GM12878 (cell line): ENCODE data around the gene POLR3E. TPM values are rescaled to one million over a fixed set of nuclear protein-coding genes. Genes with fewer than 3 reads are reported as not detected.

Source experiments
- ATAC-seq: fragments of 200-7000 bp; cut with Tn5 transposase; 3 replicates; pipeline ENCODE4 v1.9.1; 2020; ENCODE audit warnings: mild to moderate bottlenecking, moderate library complexity
- BruUV-seq: library from RNA; stranded (reverse); fragments of 400-500 nt; replicated peaks from 2 replicates; lab custom pipeline; 2021; lab: Mats Ljungman, UMichigan
- CTCF ChIA-PET: fragments of 300-600 bp; sonication (Branson Sonifier 250); formaldehyde crosslinking; extraction: SDS; loops from one replicate; lab custom pipeline; 2021; ENCODE audit warnings: inconsistent platforms; lab: Yijun Ruan, JAX
- POLR2A ChIA-PET: fragments of 350-600 bp; formaldehyde crosslinking; extraction: SDS; loops from one replicate; lab custom pipeline; 2021; ENCODE audit warnings: inconsistent platforms; lab: Charles Lee
- RAD21 ChIA-PET: fragments of 300-600 bp; sonication (Branson Sonifier 250); formaldehyde crosslinking; loops from one replicate; lab custom pipeline; 2023; ENCODE audit warnings: antibody characterized with exemption; ENCODE audit not compliant: unreplicated experiment; lab: Charles Lee
- SMC1A ChIA-PET: fragments of 300-600 bp; sonication (Branson Sonifier 250); formaldehyde crosslinking; loops from one replicate; lab custom pipeline; 2023; ENCODE audit not compliant: unreplicated experiment, uncharacterized antibody; lab: Charles Lee
- DNase-seq: peaks from one replicate; pipeline ENCODE4 v3.0.0-alpha.2; 2011; ENCODE audit warnings: low read depth, low spot score
- FAIRE-seq: peaks from 3 replicates; lab custom pipeline; 2011; peaks lifted over from hg19 to GRCh38; lab: Jason Lieb, UNC
- H2AFZ ChIP-seq: 2 replicates; pipeline ENCODE4 v1.6.0; 2011; ENCODE audit warnings: low read depth, low read length, control low read depth; ENCODE audit not compliant: control insufficient read depth
- H3K27ac ChIP-seq: 2 replicates; pipeline ENCODE4 v1.5.1; 2011; ENCODE audit warnings: control low read depth; ENCODE audit not compliant: control insufficient read depth, insufficient read depth
- H3K27me3 ChIP-seq, 2 experiments: replicated peaks in 1 of 2; 2 replicates each; pipeline versions ENCODE4 v1.6.0 to v1.6.1; 2011; ENCODE audit warnings: low read length in 1 of 2; ENCODE audit not compliant: control insufficient read depth in 2 of 2, insufficient read depth in 2 of 2
- H3K36me3 ChIP-seq, 2 experiments: 2 replicates each; pipeline ENCODE4 v1.5.1; 2011; ENCODE audit warnings: low read length in 1 of 2; ENCODE audit not compliant: control insufficient read depth in 2 of 2, insufficient read depth in 2 of 2
- H3K4me1 ChIP-seq: 2 replicates; pipeline ENCODE4 v1.6.1; 2011; ENCODE audit warnings: mild to moderate bottlenecking, low read length, moderate library complexity, mixed read lengths; ENCODE audit not compliant: control insufficient read depth, insufficient read depth
- H3K4me2 ChIP-seq: 2 replicates; pipeline ENCODE4 v1.6.0; 2011; ENCODE audit warnings: control low read depth; ENCODE audit not compliant: control insufficient read depth, insufficient read depth
- H3K4me3 ChIP-seq: fragments of 200-600 bp; sonication (generic); 2 replicates; pipeline ENCODE4 v1.5.1; 2016
- H3K79me2 ChIP-seq: 2 replicates; pipeline ENCODE4 v1.6.0; 2011; ENCODE audit warnings: low read length; ENCODE audit not compliant: control insufficient read depth, insufficient read depth
- H3K9ac ChIP-seq: 2 replicates; pipeline ENCODE4 v1.8.0; 2011; ENCODE audit warnings: low read length, control low read depth, mixed read lengths; ENCODE audit not compliant: control insufficient read depth, insufficient read depth
- H3K9me3 ChIP-seq: replicated peaks from 3 replicates; pipeline ENCODE4 v1.5.1; 2011; ENCODE audit warnings: mild to moderate bottlenecking, low read length; ENCODE audit not compliant: control insufficient read depth, insufficient read depth
- H4K20me1 ChIP-seq: 2 replicates; pipeline ENCODE4 v1.6.0; 2011; ENCODE audit not compliant: control insufficient read depth, insufficient read depth
- BACH1 ChIP-seq: fragments of 450-650 bp; IDR thresholded peaks from 2 replicates; pipeline ENCODE4 v1.6.1; 2017; ENCODE audit warnings: mild to moderate bottlenecking, borderline replicate concordance
- CHD2 ChIP-seq: IDR thresholded peaks from 2 replicates; pipeline ENCODE4 v1.6.1; 2011; ENCODE audit warnings: low read depth, low read length, improper control_type of control experiment, borderline replicate concordance
- DPF2 ChIP-seq: fragments of 450-650 bp; IDR thresholded peaks from 2 replicates; pipeline ENCODE4 v1.6.1; 2017; ENCODE audit warnings: mild to moderate bottlenecking
- GABPA ChIP-seq: IDR thresholded peaks from 2 replicates; pipeline ENCODE4 v1.6.1; 2014; ENCODE audit warnings: antibody characterized with exemption, low read depth, mild to moderate bottlenecking, inconsistent platforms
- GATAD2B ChIP-seq: fragments of 450-650 bp; conservative IDR thresholded peaks from 2 replicates; pipeline ENCODE4 v1.6.1; 2017; ENCODE audit warnings: low read depth, mild to moderate bottlenecking, moderate library complexity
- IKZF1 ChIP-seq: fragments of 450-650 bp; conservative IDR thresholded peaks from 2 replicates; pipeline ENCODE4 v1.6.1; 2017; ENCODE audit warnings: antibody characterized with exemption, mild to moderate bottlenecking
- IRF4 ChIP-seq: IDR thresholded peaks from 2 replicates; pipeline ENCODE4 v1.6.1; 2011; ENCODE audit warnings: low read depth, low read length
- JUNB ChIP-seq: IDR thresholded peaks from 2 replicates; pipeline ENCODE4 v1.6.1; 2016; ENCODE audit warnings: antibody characterized with exemption, mild to moderate bottlenecking
- LARP7 ChIP-seq: fragments of 450-650 bp; IDR thresholded peaks from 2 replicates; pipeline ENCODE4 v1.6.1; 2017; ENCODE audit warnings: mild to moderate bottlenecking
- MTA2 ChIP-seq: fragments of 450-650 bp; IDR thresholded peaks from 2 replicates; pipeline ENCODE4 v1.6.1; 2016; ENCODE audit warnings: low read depth, mild to moderate bottlenecking, moderate library complexity
- MXI1 ChIP-seq: fragments of 150-350 bp; IDR thresholded peaks from 2 replicates; pipeline ENCODE4 v1.6.1; 2011; ENCODE audit warnings: low read depth, mild to moderate bottlenecking, inconsistent platforms, low read length, improper control_type of control experiment
- NBN ChIP-seq: fragments of 450-650 bp; IDR thresholded peaks from 2 replicates; pipeline ENCODE4 v1.6.1; 2016
- NRF1 ChIP-seq: conservative IDR thresholded peaks from 2 replicates; pipeline ENCODE4 v1.6.1; 2011; ENCODE audit warnings: mild to moderate bottlenecking, low read depth, low read length, improper control_type of control experiment
- RCOR1 ChIP-seq: conservative IDR thresholded peaks from 2 replicates; pipeline ENCODE4 v1.6.1; 2012; ENCODE audit warnings: low read depth, low read length, improper control_type of control experiment
- SP1 ChIP-seq: IDR thresholded peaks from one replicate; pipeline ENCODE4 v1.6.1; 2011; ENCODE audit warnings: low read depth, low read length
- YBX1 ChIP-seq: fragments of 450-650 bp; IDR thresholded peaks from 2 replicates; pipeline ENCODE4 v1.6.1; 2016; ENCODE audit warnings: antibody characterized with exemption
- ZNF217 ChIP-seq: fragments of 450-650 bp; IDR thresholded peaks from 2 replicates; pipeline ENCODE4 v1.6.1; 2017; ENCODE audit warnings: antibody characterized with exemption, mild to moderate bottlenecking
- WGBS: methylation state at CpG from one replicate; pipeline ENCODE4 v1.1.6; 2016; ENCODE audit warnings: low lambda C conversion rate; ENCODE audit not compliant: insufficient replicate concordance, insufficient coverage; ENCODE audit errors: missing lambda C conversion rate; 5-methylcytosine and 5-hydroxymethylcytosine counted together
- in situ Hi-C: fragments of 300-500 bp; cut with MboI; formaldehyde crosslinking; loops from 9 replicates; pipeline ENCODE4 v1.14.3; 2018; ENCODE audit warnings: mixed read lengths
- intact Hi-C: fragments of 100-400 bp; cut with micrococcal nuclease; formaldehyde crosslinking; loops from one replicate; pipeline ENCODE4 v1.14.2; 2022; ENCODE audit not compliant: unreplicated experiment
- polyA plus RNA-seq, 11 experiments: library from polyadenylated mRNA; depleted of rRNA in 4 of 11; unstranded in 6 of 11; stranded (reverse) in 5 of 11; fragments of >200 nt; fragmentation: Nextera tagmentation in 4 of 11; fragmentation: Illumina TruSeq in 1 of 11; extraction: Ambion mirVana in 4 of 11; extraction: Trizol in 1 of 11; gene quantifications; 1 replicate in 1 of 11; 2 replicates in 10 of 11; pipeline versions ENCODE4 v1.2.1 to v1.2.3, GENCODE V29; 2011 to 2016; ENCODE audit warnings: inconsistent platforms in 2 of 11, missing spikeins in 2 of 11, low read depth in 1 of 11
- total RNA-seq, 4 experiments: library from RNA; depleted of rRNA in 3 of 4; stranded (reverse); fragments of >200 nt in 3 of 4; fragmentation: Illumina TruSeq in 1 of 4; extraction: Trizol in 1 of 4; gene quantifications; 2 replicates each; pipeline versions ENCODE4 v1.2.1 to v1.2.3, GENCODE V29; 2013 to 2021
- TF ChIP-seq, protein P1 (sequence below): fragments of 450-650 bp; IDR thresholded peaks from 2 replicates; pipeline ENCODE4 v1.6.1; 2017; ENCODE audit warnings: low read depth, mild to moderate bottlenecking, moderate library complexity
- TF ChIP-seq, protein P2 (sequence below): IDR thresholded peaks from 2 replicates; pipeline ENCODE4 v1.6.1; 2012; ENCODE audit warnings: low read depth, low read length, improper control_type of control experiment
- TF ChIP-seq, protein P3 (sequence below): fragments of 450-650 bp; IDR thresholded peaks from 2 replicates; pipeline ENCODE4 v1.6.1; 2016; ENCODE audit warnings: mild to moderate bottlenecking

POLR3E gene
- total and polyA plus RNA-seq, 10 of the 15 experiments (the other 5 are each of a cell fraction or from before 2014, with no cell fraction given), result 11.1 to 79.5 (median 39.7) TPM

DNA sequence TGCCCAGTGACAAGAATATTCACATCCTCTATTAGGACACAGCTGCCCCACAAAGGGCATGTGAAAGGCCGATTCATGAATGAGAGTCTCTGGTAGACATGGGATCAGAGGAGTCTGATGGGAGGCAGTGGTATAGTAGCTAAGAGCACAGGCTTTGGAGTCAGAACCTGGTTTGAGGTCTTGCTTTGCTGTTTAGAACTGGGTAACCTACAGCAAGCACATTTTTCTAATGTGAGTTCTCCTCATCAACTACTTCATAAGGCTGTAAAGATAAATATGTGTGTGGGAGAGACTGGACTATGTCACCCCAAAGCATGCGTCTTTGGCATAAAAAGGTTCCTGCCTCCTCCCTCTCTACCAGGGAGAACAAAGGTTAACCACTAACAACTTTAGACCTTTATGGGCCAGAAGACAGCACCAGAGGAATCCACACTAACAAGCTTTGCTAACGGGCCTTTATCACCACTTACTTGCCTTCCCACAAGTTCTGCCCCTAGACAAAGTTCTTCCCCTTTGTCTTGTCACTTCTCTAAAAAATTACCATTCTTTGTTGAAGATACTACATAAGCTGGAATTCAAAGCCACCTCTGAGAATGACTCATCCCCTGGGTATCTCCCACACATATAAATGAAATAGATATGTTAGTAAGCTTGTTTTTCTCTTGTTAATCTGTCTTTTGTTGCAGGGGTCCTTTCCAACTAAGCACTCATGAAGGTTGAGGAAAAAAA lies 56.1 kb downstream of the POLR3E start:
- intact Hi-C loops, result no loop called here
- peaks cover 7 to 16% of the 10 kb centered on the region in 2 experiments for H3K36me3 ChIP-seq
- SMC1A ChIA-PET, result interaction anchor here (0.6 to 9.1 kb wide), 18 partner anchors 8 to 165 kb away, joined by 3 to 205 read pairs (median 3); partner anchors contain the start of gene CDR2
- FAIRE-seq (no peak), ATAC-seq (peak; percentile 69), DNase-seq (peak; percentile 63)
- in situ Hi-C loops, result no loop called here
- peak overlapping the region; percentile 48 for H2AFZ ChIP-seq
- no TSS peak for BruUV-seq
- H3K4me3 ChIP-seq, result no peak overlapping the region
- peak overlapping the region; percentile 28; the same call in 1 of the 2 replicates for H3K4me2 ChIP-seq
- POLR2A ChIA-PET, result interaction anchor here (0.6 to 10.9 kb wide), 10 partner anchors 9 to 161 kb away, joined by 3 to 185 read pairs (median 4); partner anchors contain the start of gene CDR2
- H3K27me3 ChIP-seq, result no peaks in the 10 kb centered on the region
- WGBS, result 39% methylated on average over 3 of the region's 3 CpGs
- peaks cover 14% of the 10 kb centered on the region for H3K79me2 ChIP-seq
- peak overlapping the region; percentile 41; the same call in 1 of the 2 replicates for H3K9ac ChIP-seq
- H4K20me1 ChIP-seq, result no peaks in the 10 kb centered on the region
- peaks cover 40% of the 10 kb centered on the region for H3K4me1 ChIP-seq
- CTCF ChIA-PET, result interaction anchor here (0.5 to 3.6 kb wide), 8 partner anchors 11 to 793 kb away, joined by 3 to 20 read pairs (median 4); partner anchors contain the start of gene CDR2
- no peaks in the 10 kb centered on the region; the same call in 2 of the 3 replicates for H3K9me3 ChIP-seq
- peak overlapping the region; percentile 79 for H3K27ac ChIP-seq
- RAD21 ChIA-PET, result interaction anchor here (0.7 to 7.2 kb wide), 12 partner anchors 8 to 162 kb away, joined by 3 to 64 read pairs (median 5); partner anchors contain the start of genes CDR2 and EEF2K
- TF ChIP-seq MTA2 (peak; percentile 84), NBN (peak; percentile 91), SP1 (no peak), GABPA (no peak), NRF1 (no peak), JUNB (peak; percentile 77), YBX1 (no peak), CHD2 (no peak), LARP7 (no peak), BACH1 (peak; percentile 26; the same call in 1 of the 2 replicates), DPF2 (peak; percentile 51), ZNF217 (peak; percentile 42; the same call in 1 of the 2 replicates), GATAD2B (0 out of 2 replicates have a peak, but pooled peaks have one; percentile 19), MXI1 (no peak), IKZF1 (peak; percentile 68), IRF4 (peak; percentile 53; the same call in 1 of the 2 replicates), RCOR1 (0 out of 2 replicates have a peak, but pooled peaks have one; percentile 44)
- TF ChIP-seq, protein P1, sequence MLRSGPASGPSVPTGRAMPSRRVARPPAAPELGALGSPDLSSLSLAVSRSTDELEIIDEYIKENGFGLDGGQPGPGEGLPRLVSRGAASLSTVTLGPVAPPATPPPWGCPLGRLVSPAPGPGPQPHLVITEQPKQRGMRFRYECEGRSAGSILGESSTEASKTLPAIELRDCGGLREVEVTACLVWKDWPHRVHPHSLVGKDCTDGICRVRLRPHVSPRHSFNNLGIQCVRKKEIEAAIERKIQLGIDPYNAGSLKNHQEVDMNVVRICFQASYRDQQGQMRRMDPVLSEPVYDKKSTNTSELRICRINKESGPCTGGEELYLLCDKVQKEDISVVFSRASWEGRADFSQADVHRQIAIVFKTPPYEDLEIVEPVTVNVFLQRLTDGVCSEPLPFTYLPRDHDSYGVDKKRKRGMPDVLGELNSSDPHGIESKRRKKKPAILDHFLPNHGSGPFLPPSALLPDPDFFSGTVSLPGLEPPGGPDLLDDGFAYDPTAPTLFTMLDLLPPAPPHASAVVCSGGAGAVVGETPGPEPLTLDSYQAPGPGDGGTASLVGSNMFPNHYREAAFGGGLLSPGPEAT, result peak; percentile 70
- TF ChIP-seq, protein P2, sequence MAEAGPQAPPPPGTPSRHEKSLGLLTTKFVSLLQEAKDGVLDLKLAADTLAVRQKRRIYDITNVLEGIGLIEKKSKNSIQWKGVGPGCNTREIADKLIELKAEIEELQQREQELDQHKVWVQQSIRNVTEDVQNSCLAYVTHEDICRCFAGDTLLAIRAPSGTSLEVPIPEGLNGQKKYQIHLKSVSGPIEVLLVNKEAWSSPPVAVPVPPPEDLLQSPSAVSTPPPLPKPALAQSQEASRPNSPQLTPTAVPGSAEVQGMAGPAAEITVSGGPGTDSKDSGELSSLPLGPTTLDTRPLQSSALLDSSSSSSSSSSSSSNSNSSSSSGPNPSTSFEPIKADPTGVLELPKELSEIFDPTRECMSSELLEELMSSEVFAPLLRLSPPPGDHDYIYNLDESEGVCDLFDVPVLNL, result no peak
- TF ChIP-seq, protein P3, sequence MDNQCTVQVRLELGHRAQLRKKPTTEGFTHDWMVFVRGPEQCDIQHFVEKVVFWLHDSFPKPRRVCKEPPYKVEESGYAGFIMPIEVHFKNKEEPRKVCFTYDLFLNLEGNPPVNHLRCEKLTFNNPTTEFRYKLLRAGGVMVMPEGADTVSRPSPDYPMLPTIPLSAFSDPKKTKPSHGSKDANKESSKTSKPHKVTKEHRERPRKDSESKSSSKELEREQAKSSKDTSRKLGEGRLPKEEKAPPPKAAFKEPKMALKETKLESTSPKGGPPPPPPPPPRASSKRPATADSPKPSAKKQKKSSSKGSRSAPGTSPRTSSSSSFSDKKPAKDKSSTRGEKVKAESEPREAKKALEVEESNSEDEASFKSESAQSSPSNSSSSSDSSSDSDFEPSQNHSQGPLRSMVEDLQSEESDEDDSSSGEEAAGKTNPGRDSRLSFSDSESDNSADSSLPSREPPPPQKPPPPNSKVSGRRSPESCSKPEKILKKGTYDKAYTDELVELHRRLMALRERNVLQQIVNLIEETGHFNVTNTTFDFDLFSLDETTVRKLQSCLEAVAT, result peak; percentile 70; the same call in 1 of the 2 replicates
